UCSD-AML1 (cell line): ENCODE results near the gene IFI27.
A peak's percentile ranks its signal among the peaks of the same experiment; 100 is the strongest.
"Not testable (repeated sequence)": the region's sequence is repeated elsewhere in the genome, so short reads cannot be mapped to it uniquely, and the experiment has no call there.

Experiments
- DNase-seq: peaks from one replicate; lab custom pipeline; 2025; ENCODE audit not compliant: unreplicated experiment; lab: John Stamatoyannopoulos, UW

The IFI27 gene

GRCh38 chr14:94110552-94111181 is at the start of gene IFI27:
Gene IFI27 (plus strand): TSS chr14:94110736.
- peak; percentile 50 for DNase-seq

- DNase-seq = no peak
Observed at GRCh38 chr14:94062344-94062940, 48.1 kb upstream of the IFI27 start.

GRCh38 chr14:94066089-94066676 is 44.4 kb upstream of the IFI27 start:
- no peak for DNase-seq

- not testable (repeated sequence) for DNase-seq
Observed at GRCh38 chr14:94072076-94072475, 38.5 kb upstream of the IFI27 start.

- DNase-seq = no peak
Observed at GRCh38 chr14:94074534-94074933, 36.0 kb upstream of the IFI27 start.

GRCh38 chr14:94075008-94075407 is 35.5 kb upstream of the IFI27 start:
- DNase-seq = no peak

- no peak for DNase-seq
Observed at GRCh38 chr14:94077111-94077821, 33.3 kb upstream of the IFI27 start.

GRCh38 chr14:94077823-94078222 is 32.7 kb upstream of the IFI27 start:
- no peak for DNase-seq

- no peak for DNase-seq
Observed at GRCh38 chr14:94079891-94080620, 30.5 kb upstream of the IFI27 start.

GRCh38 chr14:94080621-94081385 is 29.7 kb upstream of the IFI27 start, which contains the start of the genes DDX24 and IFI27L1:
Gene DDX24 (minus strand): TSS chr14:94081202. CDS start chr14:94079742, 1,460 bp downstream.
Gene IFI27L1 (plus strand): TSS chr14:94081310. CDS start chr14:94096938, 15,628 bp downstream.
- DNase-seq = peak; percentile 94

GRCh38 chr14:94081386-94081820 is 29.1 kb upstream of the IFI27 start:
- no peak for DNase-seq

GRCh38 chr14:94087891-94088290 is 22.6 kb upstream of the IFI27 start:
- DNase-seq = no peak

GRCh38 chr14:94088516-94088915 is 22.0 kb upstream of the IFI27 start:
- no peak for DNase-seq

- no peak for DNase-seq
Observed at GRCh38 chr14:94089479-94089878, 21.1 kb upstream of the IFI27 start.

- no peak for DNase-seq
Observed at GRCh38 chr14:94093418-94093817, 17.1 kb upstream of the IFI27 start.

GRCh38 chr14:94097091-94097490 is 13.4 kb upstream of the IFI27 start:
- DNase-seq = no peak

- no peak for DNase-seq
Observed at GRCh38 chr14:94098326-94098992, 12.1 kb upstream of the IFI27 start.

- DNase-seq = no peak
Observed at GRCh38 chr14:94099006-94099405, 11.5 kb upstream of the IFI27 start.

- no peak for DNase-seq
Observed at GRCh38 chr14:94100847-94101246, 9.7 kb upstream of the IFI27 start.

- no peak for DNase-seq
Observed at GRCh38 chr14:94101748-94102147, 8.8 kb upstream of the IFI27 start.
